GM19099 (cell line): Measurements from ENCODE around the gene LAIR2.

ENCODE experiments used
- POLR2A ChIP-seq: IDR thresholded peaks from 3 replicates; pipeline ENCODE4 v1.6.1; 2011; ENCODE audit warnings: low read depth; ENCODE audit not compliant: insufficient read length; ENCODE audit errors: extremely low read depth

The LAIR2 gene

GRCh38 chr19:54551950-54552912, 49.6 kb downstream of the LAIR2 start:
- TF ChIP-seq POLR2A: no peak

GRCh38 chr19:54552913-54553310, 50.3 kb downstream of the LAIR2 start:
- no peak for TF ChIP-seq POLR2A

GRCh38 chr19:54554006-54554405, 51.4 kb downstream of the LAIR2 start:
- no peak for TF ChIP-seq POLR2A

GRCh38 chr19:54554896-54555295, 52.3 kb downstream of the LAIR2 start:
- TF ChIP-seq POLR2A: no peak

GRCh38 chr19:54556194-54556593, 53.6 kb downstream of the LAIR2 start:
- TF ChIP-seq POLR2A: no peak

- TF ChIP-seq POLR2A: no peak
Measured at GRCh38 chr19:54558339-54558738, 55.7 kb downstream of the LAIR2 start.
